Heart right ventricle (tissue), 16 donors: ENCODE data around the gene ZNF565. TPM values are rescaled to one million over a fixed set of nuclear protein-coding genes. Genes with fewer than 3 reads are reported as not detected.
A peak's percentile ranks its signal among the peaks of the same experiment; 100 is the strongest.
"Not testable (repeated sequence)": the region's sequence is repeated elsewhere in the genome, so short reads cannot be mapped to it uniquely, and the experiment has no call there.

Source experiments
- ATAC-seq, 8 donors: fragments of 200-7000 bp; cut with Tn5 transposase; one replicate each; pipeline ENCODE4 v1.9.1; 2020; ENCODE audit warnings: mild to moderate bottlenecking in 8 of 8, moderate library complexity in 8 of 8, moderate number of reproducible peaks in 1 of 8
- DNase-seq, 2 donors: peaks; one replicate each; pipeline ENCODE4 v3.0.0-alpha.2; 2020
- H3K27ac ChIP-seq, 10 donors: fragments of 200-600 bp; sonication (generic) in 2 of 10; one replicate each; pipeline versions ENCODE4 v1.5.0 to v1.8.0; 2020 to 2022; ENCODE audit warnings: mild to moderate bottlenecking in 3 of 10
- H3K27me3 ChIP-seq, 7 donors: fragments of 200-600 bp; one replicate each; pipeline ENCODE4 v1.8.0; 2021 to 2022; ENCODE audit warnings: mild to moderate bottlenecking in 2 of 7
- H3K36me3 ChIP-seq, 9 donors: fragments of 200-600 bp; sonication (generic) in 1 of 9; one replicate each; pipeline versions ENCODE4 v1.5.0 to v1.8.0; 2020 to 2022; ENCODE audit warnings: mild to moderate bottlenecking in 2 of 9
- H3K4me1 ChIP-seq, 9 donors: fragments of 200-600 bp; sonication (generic) in 1 of 9; one replicate each; pipeline versions ENCODE4 v1.5.0 to v1.8.0; 2020 to 2022; ENCODE audit warnings: mild to moderate bottlenecking in 4 of 9
- H3K4me3 ChIP-seq, 10 donors: fragments of 200-600 bp; sonication (generic) in 2 of 10; one replicate each; pipeline versions ENCODE4 v1.5.0 to v1.8.0; 2020 to 2022; ENCODE audit warnings: mild to moderate bottlenecking in 7 of 10, moderate library complexity in 2 of 10
- H3K9me3 ChIP-seq, 11 donors: fragments of 200-600 bp in 10 of 11; sonication (generic) in 2 of 11; one replicate each; pipeline versions ENCODE4 v1.5.0 to v1.8.0; 2013 to 2022; ENCODE audit warnings: mild to moderate bottlenecking in 2 of 11, control low read depth in 1 of 11, moderate library complexity in 1 of 11
- WGBS, 2 donors: extraction: QIAGEN DNeasy Blood & Tissue Kit; methylation state at CpG; one replicate each; pipeline ENCODE4 v1.1.7; 2013; ENCODE audit warnings: inconsistent platforms in 1 of 2; 5-methylcytosine and 5-hydroxymethylcytosine counted together
- intact Hi-C, 10 donors: fragments of 100-400 bp; cut with DNase I; formaldehyde crosslinking; loops; one replicate each; pipeline versions ENCODE4 v1.11.1 to v1.14.2; 2022
- polyA plus RNA-seq, 2 donors: library from polyadenylated mRNA; stranded (reverse); fragments of 200-250 nt; gene quantifications; one replicate each; pipeline ENCODE4 v1.2.3, GENCODE V29; 2013
- total RNA-seq, 10 donors: library from RNA; stranded (reverse); fragmentation: NEBNext Ultra II Directional in 3 of 10; extraction: Animal tissue kit (Norgen Biotek cat#: 25700) in 3 of 10; gene quantifications; one replicate each; pipeline versions ENCODE4 v1.2.1 to v1.2.4, GENCODE V29; 2021 to 2023
- TF ChIP-seq, protein P1 (sequence below), 9 donors: fragments of 200-600 bp; sonication (generic) in 2 of 9; IDR thresholded peaks; one replicate each; pipeline versions ENCODE4 v1.5.0 to v1.8.0; 2021 to 2022; ENCODE audit warnings: antibody characterized with exemption in 9 of 9, mild to moderate bottlenecking in 5 of 9, moderate library complexity in 1 of 9
- donor health status: Arrhythmogenic right ventricular cardiomyopathy.
- donor health status: ischemic (EF 13 %, LVEDD 7.1; RV severe dilation, severe dysfunction).
- donor health status: healthy with polysubstance abuse.
- donor health status: DM: no; HTN: yes; CAD: no.
- donor health status: DM: no; HTN: no; CAD: no.
- donor health status: ischemic (EF 25% LVEDD 6.9; RV normal size, moderate dysfunction).
- donor health status: ischemic (EF 25% LVEDD 5.7; RV mildly dilated, moderate dysfunction).
- donor health status: healthy.
- donor health status: DM: yes; HTN: yes; CAD: no.
- donor health status: Ischemic cardiomyopathy.
- donor health status: ischemic (EF 35%, LVEDD 5.7; RV mildly dilated, moderate dysfunction).
- donor health status: nonischemic (EF 11% LVEDD 7.7; RV severe dilation, severe dysfunction).
- donor health status: DM: yes; HTN: yes; CAD: no.
- donor health status: PGD.
- donor health status: ischemic (EF 29% LVEDD 5.4; RV normal size, mild dysfunction).
- donor health status: nonischemic (EF 23%, LVEDD 6.1; RV moderate dilation, normal function).

ZNF565 gene
- total and polyA plus RNA-seq, 12 donors, result 2.2 to 5.1 (median 3.5) TPM

DNA sequence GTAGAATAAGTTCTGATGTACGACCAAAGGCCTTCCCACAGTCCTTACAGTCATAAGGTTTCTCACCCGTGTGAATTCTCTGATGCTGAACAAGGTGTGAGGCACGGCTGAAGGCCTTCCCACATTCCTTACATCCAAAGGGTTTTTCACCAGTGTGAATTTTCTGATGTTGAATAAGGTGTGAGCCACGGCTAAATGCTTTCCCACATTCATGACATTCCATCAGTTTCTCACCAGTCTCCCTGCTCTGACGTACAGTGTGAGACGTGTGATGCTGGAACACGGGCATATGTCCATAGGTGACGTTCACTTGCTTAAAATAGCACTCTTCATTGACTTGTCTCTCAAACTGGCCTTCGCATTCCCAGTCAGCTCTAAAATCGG, 31.2 kb downstream of the ZNF565 start:
- TF ChIP-seq, protein P1, sequence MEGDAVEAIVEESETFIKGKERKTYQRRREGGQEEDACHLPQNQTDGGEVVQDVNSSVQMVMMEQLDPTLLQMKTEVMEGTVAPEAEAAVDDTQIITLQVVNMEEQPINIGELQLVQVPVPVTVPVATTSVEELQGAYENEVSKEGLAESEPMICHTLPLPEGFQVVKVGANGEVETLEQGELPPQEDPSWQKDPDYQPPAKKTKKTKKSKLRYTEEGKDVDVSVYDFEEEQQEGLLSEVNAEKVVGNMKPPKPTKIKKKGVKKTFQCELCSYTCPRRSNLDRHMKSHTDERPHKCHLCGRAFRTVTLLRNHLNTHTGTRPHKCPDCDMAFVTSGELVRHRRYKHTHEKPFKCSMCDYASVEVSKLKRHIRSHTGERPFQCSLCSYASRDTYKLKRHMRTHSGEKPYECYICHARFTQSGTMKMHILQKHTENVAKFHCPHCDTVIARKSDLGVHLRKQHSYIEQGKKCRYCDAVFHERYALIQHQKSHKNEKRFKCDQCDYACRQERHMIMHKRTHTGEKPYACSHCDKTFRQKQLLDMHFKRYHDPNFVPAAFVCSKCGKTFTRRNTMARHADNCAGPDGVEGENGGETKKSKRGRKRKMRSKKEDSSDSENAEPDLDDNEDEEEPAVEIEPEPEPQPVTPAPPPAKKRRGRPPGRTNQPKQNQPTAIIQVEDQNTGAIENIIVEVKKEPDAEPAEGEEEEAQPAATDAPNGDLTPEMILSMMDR (IDR thresholded peaks at IDR 0.05), result no peak
- Histone ChIP-seq H3K27ac (peak overlapping the region in 7 of 10 donors; percentile 28 to 66 (median 49)), H3K36me3 (peaks cover 0 to 53% (median 6%) of the 10 kb centered on the region in 9 donors), H3K4me1 (peaks cover 0 to 8% (median 0%) of the 10 kb centered on the region in 9 donors), H3K4me3 (no peak overlapping the region), H3K27me3 (no peaks in the 10 kb centered on the region), H3K9me3 (no peaks in the 10 kb centered on the region)
- WGBS, 2 donors, result 36 to 62% methylated on average over 10 of the region's 10 CpGs
- intact Hi-C loops, result no loop called here
- DNase-seq (peak in 1 of 2 donors; percentile 49), ATAC-seq (peak; percentile 61 to 95 (median 90))

DNA sequence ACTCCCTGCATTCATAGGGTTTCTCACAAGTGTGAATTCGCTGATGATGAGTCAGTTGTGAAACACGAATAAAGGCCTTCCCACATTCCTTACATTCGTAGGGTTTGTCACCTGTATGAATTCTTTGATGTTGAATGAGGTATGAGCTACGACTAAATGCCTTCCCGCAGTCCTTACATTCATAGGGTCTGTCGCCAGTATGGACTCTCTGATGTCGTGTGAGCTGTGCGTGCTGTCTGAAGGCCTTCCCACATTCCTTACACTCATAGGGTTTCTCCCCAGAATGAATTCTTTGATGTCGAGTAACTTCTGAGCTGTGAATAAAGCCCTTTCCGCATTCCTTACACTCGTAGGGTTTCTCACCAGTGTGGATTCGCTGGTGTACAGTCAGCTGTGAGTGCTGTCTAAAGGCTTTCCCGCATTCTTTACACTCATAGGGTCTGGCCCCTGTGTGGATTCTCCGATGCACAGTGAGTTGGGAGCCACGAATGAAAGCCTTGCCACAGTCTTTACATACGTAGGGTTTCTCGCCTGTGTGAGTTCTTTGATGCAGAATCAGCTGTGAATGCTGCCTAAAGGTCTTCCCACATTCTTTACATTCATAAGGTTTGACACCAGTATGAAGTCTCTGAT, 31.7 kb downstream of the ZNF565 start:
- ATAC-seq (peak in 5 of 8 donors; percentile 18 to 45 (median 22)), DNase-seq (no peak)
- Histone ChIP-seq H3K9me3 (no peaks in the 10 kb centered on the region), H3K4me3 (no peak overlapping the region), H3K27me3 (no peaks in the 10 kb centered on the region), H3K4me1 (peaks cover 0 to 8% (median 0%) of the 10 kb centered on the region in 9 donors), H3K36me3 (peaks cover 0 to 48% (median 6%) of the 10 kb centered on the region in 9 donors), H3K27ac (peak overlapping the region in 6 of 10 donors; percentile 28 to 66 (median 36))
- WGBS, 2 donors, result 82 to 84% methylated on average over 17 of the region's 17 CpGs
- TF ChIP-seq, protein P1 (IDR thresholded peaks at IDR 0.05), result no peak
- intact Hi-C loops, result no loop called here

DNA sequence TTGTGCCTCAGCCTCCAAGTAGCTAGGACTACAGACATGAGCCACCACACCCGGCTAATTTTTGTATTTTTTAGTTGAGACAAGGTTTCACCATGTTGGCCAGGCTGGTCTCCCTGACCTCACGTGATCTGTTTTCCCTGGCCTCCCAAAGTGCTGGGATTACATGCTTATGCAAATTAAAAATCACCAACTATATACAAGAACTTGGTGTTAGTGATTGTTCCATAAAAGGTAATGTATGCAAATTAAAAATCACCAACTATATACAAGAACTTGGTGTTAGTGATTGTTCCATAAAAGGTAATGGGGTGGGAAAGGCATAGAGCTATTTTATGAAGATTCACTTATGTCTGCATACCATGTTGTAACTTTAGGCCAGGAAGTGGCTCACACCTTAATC, 35.4 kb downstream of the ZNF565 start:
- WGBS, 2 donors, result 38 to 64% methylated on average over 2 of the region's 2 CpGs

DNA sequence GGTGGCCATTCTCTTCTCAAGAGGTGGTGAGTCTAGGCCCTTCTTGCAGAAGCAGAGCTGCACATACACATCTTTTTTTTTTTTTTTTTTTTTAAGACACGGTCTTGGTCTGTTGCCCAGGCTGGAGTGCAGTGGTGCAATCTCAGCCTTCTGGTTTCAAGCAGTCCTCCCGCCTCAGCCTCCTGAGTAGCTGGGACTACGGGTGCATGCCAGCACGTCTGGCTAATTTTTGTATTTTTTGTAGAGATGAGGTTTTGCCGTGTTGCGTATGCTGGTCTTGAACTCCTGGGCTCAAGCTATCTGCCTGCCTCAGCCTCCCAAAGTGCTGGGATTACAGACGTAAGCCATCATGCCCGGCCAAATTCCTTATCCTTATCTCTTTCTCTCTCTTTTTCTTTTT, 40.6 kb downstream of the ZNF565 start:
- ATAC-seq, DNase-seq, H3K36me3 ChIP-seq, H3K9me3 ChIP-seq, H3K27ac ChIP-seq, H3K4me3 ChIP-seq, H3K27me3 ChIP-seq: not testable (repeated sequence)
- peaks cover 0 to 22% (median 15%) of the 10 kb centered on the region in 9 donors for H3K4me1 ChIP-seq
- intact Hi-C loops, result loop anchor here in 7 of 10 donors (5.0 to 10.0 kb wide), 4 partner anchors 47 to 117 kb away; no protein-coding TSS in a partner anchor
- WGBS, 2 donors, result 74 to 84% methylated on average over 8 of the region's 8 CpGs

More for the DNA sequence above, 35.4 kb downstream of the ZNF565 start:
- not testable (repeated sequence) for H3K4me3 ChIP-seq, H3K9me3 ChIP-seq, ATAC-seq, DNase-seq, H3K27ac ChIP-seq, H3K4me1 ChIP-seq, H3K27me3 ChIP-seq
- intact Hi-C loops, result loop anchor here in 1 of 10 donors (10.0 kb wide), 1 partner anchor 114 kb away; no protein-coding TSS in a partner anchor
- H3K36me3 ChIP-seq, result peaks cover 0 to 33% (median 6%) of the 10 kb centered on the region in 9 donors

DNA sequence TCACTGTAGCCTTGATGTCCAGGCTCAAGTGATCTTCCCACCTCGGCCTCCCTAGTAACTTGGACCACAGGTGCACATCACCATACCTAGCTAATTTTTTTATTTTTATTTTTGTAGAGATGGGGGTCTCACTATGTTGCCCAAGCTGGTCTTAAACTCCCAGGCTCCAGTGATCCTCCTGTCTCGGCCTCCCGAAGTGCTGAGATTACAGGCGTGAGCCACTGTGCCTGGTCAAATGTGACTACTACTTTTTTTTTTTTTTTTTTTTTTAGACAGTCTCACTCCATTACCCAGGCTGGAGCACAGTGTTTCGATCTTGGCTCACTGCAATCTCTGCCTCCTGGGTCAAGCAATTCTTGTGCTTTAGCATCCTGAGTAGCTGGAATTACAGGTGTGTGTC, 41.6 kb downstream of the ZNF565 start:
- H3K36me3 ChIP-seq, result peaks cover 0 to 4% (median 0%) of the 10 kb centered on the region in 9 donors
- no peaks in the 10 kb centered on the region for H3K27me3 ChIP-seq
- ATAC-seq, result no peak
- H3K27ac ChIP-seq, result no peak overlapping the region
- TF ChIP-seq, protein P1 (IDR thresholded peaks at IDR 0.05), result no peak
- 91 to 95% methylated on average over 5 of the region's 5 CpGs for WGBS, 2 donors
- no peak for DNase-seq
- no peaks in the 10 kb centered on the region for H3K9me3 ChIP-seq
- intact Hi-C loops, result loop anchor here in 7 of 10 donors (5.0 to 10.0 kb wide), 4 partner anchors 46 to 116 kb away; no protein-coding TSS in a partner anchor
- peaks cover 0 to 28% (median 19%) of the 10 kb centered on the region in 9 donors for H3K4me1 ChIP-seq
- H3K4me3 ChIP-seq, result no peak overlapping the region
